ENCODE data around the gene TEX11. TPM values are rescaled to one million over a fixed set of nuclear protein-coding genes. Genes with fewer than 3 reads are reported as not detected.
"Not testable (repeated sequence)": the region's sequence is repeated elsewhere in the genome, so short reads cannot be mapped to it uniquely, and the experiment has no call there.

Gene TEX11
- not detected for total RNA-seq

DNA sequence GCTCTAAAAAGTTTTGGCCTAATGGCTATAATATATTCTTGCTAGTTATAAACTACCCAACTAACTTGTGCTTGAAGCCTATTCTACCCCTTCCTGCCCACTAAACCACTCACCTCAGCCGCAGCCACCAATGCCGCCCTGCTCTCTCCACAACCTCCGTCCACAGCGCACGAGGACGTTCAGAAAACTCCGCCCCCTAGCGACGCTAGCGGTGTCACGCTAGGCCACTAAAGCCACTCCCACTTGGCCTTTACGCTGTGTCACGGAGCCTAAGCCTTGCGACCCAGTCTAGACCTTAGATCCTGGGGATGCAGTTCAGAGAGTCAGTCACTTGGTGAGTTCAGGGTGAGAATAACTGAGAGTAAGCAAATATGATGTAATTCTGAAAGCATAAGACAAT, at the start of gene TEX11:
TSS of gene TEX11 (minus strand) at position 171 of the 400 bp plus-strand sequence. CDS start 922 bp downstream, outside the sequence.
- H3K27ac Mint-ChIP-seq = no peak within 1 kb of the TSS
- no peaks in the 10 kb centered on the region for H3K4me1 Mint-ChIP-seq (ENCODE audit: low read depth)
- no peaks in the 10 kb centered on the region for H3K36me3 Mint-ChIP-seq (ENCODE audit: low read depth)
- CTCF ChIA-PET = no interaction called here
- no peak for DNase-seq
- H3K9me3 Mint-ChIP-seq = no peaks in the 10 kb centered on the region
- H3K4me3 Mint-ChIP-seq = no peak within 1 kb of the TSS
- no peaks in the 10 kb centered on the region for H3K27me3 Mint-ChIP-seq (ENCODE audit: low read depth)
- intact Hi-C loops (cut with micrococcal nuclease) = no loop called here

DNA sequence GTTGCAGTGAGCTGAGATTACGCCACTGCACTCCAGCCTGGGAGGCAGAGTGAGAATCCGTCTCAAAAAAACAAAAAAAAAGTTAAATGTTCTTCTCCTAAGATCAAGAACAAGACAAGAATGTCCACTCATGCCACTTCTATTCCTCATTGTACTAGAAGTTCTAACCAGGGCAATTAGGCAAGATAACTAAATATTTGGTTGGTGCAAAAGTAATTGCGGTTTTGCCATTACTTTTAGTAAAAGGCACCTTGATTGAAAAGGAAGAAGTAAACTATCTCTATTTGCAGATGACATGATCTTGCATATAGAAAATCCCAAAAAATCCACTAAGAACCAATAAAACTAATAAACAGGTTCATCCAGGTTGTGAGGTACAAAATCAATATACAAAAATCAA, 46.4 kb upstream of the TEX11 start:
- intact Hi-C loops (cut with micrococcal nuclease) = no loop called here
- H3K9me3 Mint-ChIP-seq = no peaks in the 10 kb centered on the region
- no peaks in the 10 kb centered on the region for H3K36me3 Mint-ChIP-seq (ENCODE audit: low read depth)
- H3K4me1 Mint-ChIP-seq (ENCODE audit: low read depth) = no peaks in the 10 kb centered on the region
- no peak overlapping the region for H3K4me3 Mint-ChIP-seq
- CTCF ChIA-PET = no interaction called here
- no peak overlapping the region for H3K27ac Mint-ChIP-seq
- DNase-seq = no peak
- H3K27me3 Mint-ChIP-seq (ENCODE audit: low read depth) = peaks cover 3% of the 10 kb centered on the region

DNA sequence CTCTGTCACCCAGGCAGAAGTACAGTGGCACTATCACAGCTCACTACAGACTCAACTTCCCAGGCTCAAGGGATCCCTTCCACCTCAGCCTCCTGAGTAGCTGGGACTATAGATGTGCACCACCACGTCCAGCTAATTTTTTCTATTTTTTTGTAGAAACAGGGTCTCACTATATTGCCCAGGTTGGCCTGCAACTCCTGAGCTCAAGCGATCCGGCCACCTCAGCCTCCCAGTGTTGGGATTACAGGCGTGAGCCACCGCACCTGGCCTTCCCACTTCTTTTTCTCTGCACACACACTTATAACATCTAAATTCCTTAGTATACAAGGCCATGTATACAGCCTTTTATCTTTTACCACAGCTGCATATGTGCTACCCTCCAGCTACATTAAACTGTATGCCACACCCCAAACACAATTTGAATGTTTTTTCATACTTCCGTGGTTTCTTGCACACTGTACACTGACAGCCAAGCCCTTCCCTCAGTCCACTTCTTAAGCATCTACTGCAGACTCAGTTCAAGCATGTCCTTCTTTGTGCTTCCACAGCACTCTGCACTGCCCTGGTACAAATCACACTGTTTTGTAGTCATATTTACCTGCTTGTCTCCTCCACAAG, 15.9 kb upstream of the TEX11 start:
- Mint-ChIP-seq H3K27me3 (ENCODE audit: low read depth) (no peaks in the 10 kb centered on the region), H3K4me1 (ENCODE audit: low read depth) (peaks cover 5% of the 10 kb centered on the region), H3K36me3 (ENCODE audit: low read depth) (no peaks in the 10 kb centered on the region), H3K9me3 (no peaks in the 10 kb centered on the region), H3K27ac (no peak overlapping the region), H3K4me3 (no peak overlapping the region)
- intact Hi-C loops (cut with micrococcal nuclease) = no loop called here
- no peak for DNase-seq
- CTCF ChIA-PET = interaction anchor here (0.7 kb wide), 1 partner anchor 22 kb away, joined by 3 read pairs; no protein-coding TSS in a partner anchor

DNA sequence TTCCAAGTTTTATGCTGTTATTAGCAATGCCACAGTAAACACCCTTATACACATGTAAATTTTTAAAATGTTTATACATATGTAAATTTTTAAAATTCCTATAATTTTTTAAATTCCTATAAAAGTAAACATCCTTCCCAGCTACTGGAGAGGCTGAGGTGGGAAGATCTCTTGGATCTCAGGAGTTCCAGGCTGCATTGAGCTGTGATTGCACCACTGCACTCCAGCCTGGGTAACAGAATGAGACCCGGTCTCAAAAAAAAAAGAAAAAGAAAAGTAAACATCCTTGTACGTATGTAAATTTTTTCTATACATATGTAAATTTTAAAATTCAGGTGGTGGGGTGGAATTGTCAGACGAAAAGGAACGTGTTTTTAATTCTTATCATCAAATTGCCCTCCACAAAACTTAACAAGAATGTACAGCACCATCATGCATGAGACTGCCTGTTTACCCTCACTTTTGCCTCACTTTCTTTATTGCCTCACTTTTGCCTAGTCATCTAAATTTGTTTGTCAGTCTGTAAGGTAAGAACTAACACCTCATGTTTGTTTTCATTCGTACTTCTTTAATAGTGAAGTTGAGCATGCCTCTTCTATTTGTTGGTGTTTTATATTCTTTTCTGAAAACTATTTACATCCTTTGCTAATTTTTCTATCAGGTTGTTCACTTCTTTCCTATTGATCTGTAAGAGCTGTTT, 14.4 kb upstream of the TEX11 start:
- H3K27ac Mint-ChIP-seq = no peak overlapping the region
- H3K27me3 Mint-ChIP-seq (ENCODE audit: low read depth) = no peaks in the 10 kb centered on the region
- H3K36me3 Mint-ChIP-seq (ENCODE audit: low read depth) = no peaks in the 10 kb centered on the region
- H3K4me3 Mint-ChIP-seq = no peak overlapping the region
- no peaks in the 10 kb centered on the region for H3K9me3 Mint-ChIP-seq
- peaks cover 5% of the 10 kb centered on the region for H3K4me1 Mint-ChIP-seq (ENCODE audit: low read depth)
- intact Hi-C loops (cut with micrococcal nuclease) = no loop called here
- no peak for DNase-seq
- CTCF ChIA-PET = no interaction called here

GRCh38 chrX:70921709-70922352, 13.3 kb upstream of the TEX11 start:
- Mint-ChIP-seq H3K27me3 (ENCODE audit: low read depth) (no peaks in the 10 kb centered on the region), H3K9me3 (no peaks in the 10 kb centered on the region), H3K4me1 (ENCODE audit: low read depth) (peaks cover 5% of the 10 kb centered on the region), H3K36me3 (ENCODE audit: low read depth) (no peaks in the 10 kb centered on the region), H3K4me3 (no peak overlapping the region), H3K27ac (no peak overlapping the region)
- CTCF ChIA-PET = no interaction called here
- no peak for DNase-seq
- intact Hi-C loops (cut with micrococcal nuclease) = no loop called here

DNA sequence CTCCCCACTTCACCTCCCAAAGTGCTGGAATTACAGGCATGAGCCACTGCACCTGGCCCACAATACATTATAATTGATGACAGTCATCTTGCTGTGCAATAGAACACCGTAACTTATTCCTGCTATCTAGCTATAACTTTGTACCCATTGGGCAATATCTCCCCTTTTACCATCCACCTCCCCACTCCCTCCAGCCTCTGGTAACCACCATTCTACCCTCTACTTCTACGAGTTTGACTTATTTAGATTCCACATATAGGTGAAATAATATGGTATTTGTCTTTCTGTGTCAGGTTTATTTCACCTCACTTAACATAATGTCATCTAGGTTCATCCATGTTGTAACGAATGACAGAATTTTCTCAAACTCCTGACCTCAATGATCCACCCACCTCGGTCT, 8.2 kb upstream of the TEX11 start:
- Mint-ChIP-seq H3K27me3 (ENCODE audit: low read depth) (no peaks in the 10 kb centered on the region), H3K27ac (no peak overlapping the region), H3K9me3 (no peaks in the 10 kb centered on the region), H3K4me1 (ENCODE audit: low read depth) (no peaks in the 10 kb centered on the region), H3K4me3 (no peak overlapping the region), H3K36me3 (ENCODE audit: low read depth) (no peaks in the 10 kb centered on the region)
- DNase-seq = no peak
- intact Hi-C loops (cut with micrococcal nuclease) = no loop called here
- CTCF ChIA-PET = no interaction called here

DNA sequence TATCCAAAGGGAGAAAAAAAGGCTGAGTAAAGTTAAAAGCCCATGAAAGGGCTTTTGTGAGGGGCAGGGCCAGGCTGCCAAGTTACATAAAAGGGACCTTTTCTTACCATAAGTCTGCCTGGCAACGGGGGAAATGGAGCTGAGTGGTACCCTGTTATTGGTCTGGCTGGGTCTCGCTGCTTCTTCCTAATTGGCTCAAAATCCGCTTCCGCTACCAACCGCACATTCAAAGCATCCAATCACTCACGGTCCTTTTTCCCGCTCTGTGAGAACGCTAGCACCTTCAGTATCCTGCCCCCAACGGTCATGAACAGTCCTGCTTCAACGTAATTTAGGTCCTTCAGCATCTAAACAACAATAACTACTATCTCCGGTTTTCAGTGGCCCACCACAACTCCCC, 611 bp downstream of the TEX11 start:
- Mint-ChIP-seq H3K4me1 (ENCODE audit: low read depth) (no peaks in the 10 kb centered on the region), H3K9me3 (no peaks in the 10 kb centered on the region), H3K27ac (no peak overlapping the region), H3K4me3 (no peak overlapping the region), H3K36me3 (ENCODE audit: low read depth) (no peaks in the 10 kb centered on the region), H3K27me3 (ENCODE audit: low read depth) (no peaks in the 10 kb centered on the region)
- intact Hi-C loops (cut with micrococcal nuclease) = no loop called here
- CTCF ChIA-PET = no interaction called here
- DNase-seq = no peak

DNA sequence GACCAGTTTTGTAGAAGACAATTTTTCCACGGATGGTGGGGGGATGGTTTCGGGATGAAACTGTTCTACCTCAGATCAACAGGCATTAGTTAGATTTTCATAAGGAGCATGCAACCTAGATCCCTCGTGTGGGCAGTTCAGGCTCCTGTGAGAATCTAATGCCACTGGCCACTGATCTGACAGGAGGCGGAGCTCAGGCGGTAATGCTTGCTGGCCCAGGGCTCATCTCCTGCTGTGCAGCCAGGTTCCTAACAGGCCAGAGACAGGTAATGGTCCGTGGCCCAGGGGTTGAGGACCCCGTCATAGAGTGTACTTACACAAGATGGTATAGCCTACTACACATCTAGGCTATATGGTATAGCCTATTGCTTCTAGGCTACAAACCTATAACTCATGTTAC, 7.0 kb downstream of the TEX11 start:
- CTCF ChIA-PET = no interaction called here
- no peak for DNase-seq
- Mint-ChIP-seq H3K4me3 (no peak overlapping the region), H3K27me3 (ENCODE audit: low read depth) (no peaks in the 10 kb centered on the region), H3K4me1 (ENCODE audit: low read depth) (no peaks in the 10 kb centered on the region), H3K9me3 (no peaks in the 10 kb centered on the region), H3K36me3 (ENCODE audit: low read depth) (no peaks in the 10 kb centered on the region), H3K27ac (no peak overlapping the region)
- intact Hi-C loops (cut with micrococcal nuclease) = no loop called here

- H3K9me3 Mint-ChIP-seq; H3K4me3 Mint-ChIP-seq; intact Hi-C loops (cut with micrococcal nuclease); H3K27me3 Mint-ChIP-seq (ENCODE audit: low read depth); H3K4me1 Mint-ChIP-seq (ENCODE audit: low read depth); H3K27ac Mint-ChIP-seq; H3K36me3 Mint-ChIP-seq (ENCODE audit: low read depth); CTCF ChIA-PET; DNase-seq: not testable (repeated sequence)
These were observed 18.1 kb downstream of the TEX11 start for GRCh38 chrX:70890441-70890840.

- CTCF ChIA-PET = no interaction called here
- Mint-ChIP-seq H3K4me3 (no peak overlapping the region), H3K9me3 (no peaks in the 10 kb centered on the region), H3K27ac (no peak overlapping the region), H3K27me3 (ENCODE audit: low read depth) (no peaks in the 10 kb centered on the region), H3K36me3 (ENCODE audit: low read depth) (no peaks in the 10 kb centered on the region), H3K4me1 (ENCODE audit: low read depth) (peaks cover 2% of the 10 kb centered on the region)
- DNase-seq = no peak
- intact Hi-C loops (cut with micrococcal nuclease) = no loop called here
These were observed 29.6 kb downstream of the TEX11 start for GRCh38 chrX:70878902-70879301.

- Mint-ChIP-seq H3K4me1 (ENCODE audit: low read depth) (no peaks in the 10 kb centered on the region), H3K4me3 (no peak overlapping the region), H3K27ac (no peak overlapping the region), H3K9me3 (no peaks in the 10 kb centered on the region), H3K27me3 (ENCODE audit: low read depth) (no peaks in the 10 kb centered on the region), H3K36me3 (ENCODE audit: low read depth) (no peaks in the 10 kb centered on the region)
- CTCF ChIA-PET = no interaction called here
- intact Hi-C loops (cut with micrococcal nuclease) = no loop called here
- no peak for DNase-seq
These were observed 56.2 kb downstream of the TEX11 start for GRCh38 chrX:70852294-70852693.

GRCh38 chrX:70844081-70844480, 64.4 kb downstream of the TEX11 start:
- H3K4me1 Mint-ChIP-seq (ENCODE audit: low read depth); H3K9me3 Mint-ChIP-seq; H3K27me3 Mint-ChIP-seq (ENCODE audit: low read depth); H3K4me3 Mint-ChIP-seq; DNase-seq; H3K27ac Mint-ChIP-seq; H3K36me3 Mint-ChIP-seq (ENCODE audit: low read depth); intact Hi-C loops (cut with micrococcal nuclease); CTCF ChIA-PET: not testable (repeated sequence)

GRCh38 chrX:70843620-70844019, 64.9 kb downstream of the TEX11 start:
- H3K36me3 Mint-ChIP-seq (ENCODE audit: low read depth); H3K4me1 Mint-ChIP-seq (ENCODE audit: low read depth); H3K27me3 Mint-ChIP-seq (ENCODE audit: low read depth); DNase-seq; CTCF ChIA-PET; H3K4me3 Mint-ChIP-seq; H3K9me3 Mint-ChIP-seq; intact Hi-C loops (cut with micrococcal nuclease); H3K27ac Mint-ChIP-seq: not testable (repeated sequence)
